GM23338 (cell line): Measurements from ENCODE around the gene NEO1. TPM values are rescaled to one million over a fixed set of nuclear protein-coding genes. Genes with fewer than 3 reads are reported as not detected.

Source experiments
- ATAC-seq: fragments of 200-7000 bp; cut with Tn5 transposase; 3 replicates; pipeline ENCODE4 v1.9.1; 2020
- DNase-seq: peaks from one replicate; pipeline ENCODE4 v3.0.0-alpha.2; 2015; ENCODE audit warnings: low spot score
- H2AFZ ChIP-seq: fragments of 200-600 bp; sonication (generic); 2 replicates; pipeline ENCODE4 v1.8.0; 2016; ENCODE audit warnings: antibody characterized with exemption, mild to moderate bottlenecking, moderate library complexity
- H3F3A ChIP-seq: fragments of 200-600 bp; sonication (generic); replicated peaks from 2 replicates; pipeline ENCODE4 v1.8.0; 2017; ENCODE audit warnings: antibody characterized with exemption, mixed run types, low read depth
- H3K27ac ChIP-seq: fragments of 200-600 bp; sonication (generic); 2 replicates; pipeline ENCODE4 v1.6.1; 2016; ENCODE audit warnings: low read depth
- H3K27me3 ChIP-seq: fragments of 200-600 bp; sonication (generic); 2 replicates; pipeline ENCODE4 v1.8.0; 2016; ENCODE audit warnings: mild to moderate bottlenecking, mixed run types, moderate library complexity; ENCODE audit not compliant: insufficient read depth
- H3K36me3 ChIP-seq: fragments of 200-600 bp; sonication (generic); 2 replicates; pipeline ENCODE4 v1.8.0; 2016; ENCODE audit warnings: mild to moderate bottlenecking; ENCODE audit not compliant: insufficient read depth
- H3K4me1 ChIP-seq: fragments of 200-600 bp; sonication (generic); 2 replicates; pipeline ENCODE4 v1.8.0; 2016; ENCODE audit warnings: mild to moderate bottlenecking, moderate library complexity; ENCODE audit not compliant: insufficient read depth
- H3K4me2 ChIP-seq: fragments of 200-600 bp; sonication (generic); 2 replicates; pipeline ENCODE4 v1.7.1; 2017; ENCODE audit warnings: mixed run types
- H3K4me3 ChIP-seq: fragments of 200-600 bp; sonication (generic); 2 replicates; pipeline ENCODE4 v1.6.1; 2016; ENCODE audit warnings: mixed run types
- H3K79me2 ChIP-seq: fragments of 200-600 bp; sonication (generic); replicated peaks from 2 replicates; pipeline ENCODE4 v1.8.0; 2017; ENCODE audit warnings: mild to moderate bottlenecking; ENCODE audit not compliant: insufficient read depth
- H3K9me2 ChIP-seq: fragments of 200-600 bp; sonication (generic); 2 replicates; pipeline ENCODE4 v1.8.0; 2017; ENCODE audit not compliant: insufficient read depth
- H4K20me1 ChIP-seq: fragments of 200-600 bp; sonication (generic); replicated peaks from 2 replicates; pipeline ENCODE4 v1.8.0; 2017; ENCODE audit warnings: mild to moderate bottlenecking; ENCODE audit not compliant: insufficient read depth
- H3K27ac Mint-ChIP-seq: 2 replicates; pipeline ENCODE4 v1.8.0; 2020; ENCODE audit warnings: inconsistent platforms, mild to moderate bottlenecking, moderate library complexity, mixed read lengths
- H3K27me3 Mint-ChIP-seq: 3 replicates; pipeline ENCODE4 v1.8.0; 2022; ENCODE audit warnings: low read depth, mild to moderate bottlenecking, moderate library complexity, mixed read lengths, inconsistent platforms; ENCODE audit not compliant: insufficient read depth, poor library complexity
- H3K36me3 Mint-ChIP-seq: 3 replicates; pipeline ENCODE4 v1.8.0; 2021; ENCODE audit warnings: low read depth, mild to moderate bottlenecking, inconsistent platforms, moderate library complexity, mixed read lengths
- H3K4me1 Mint-ChIP-seq: 3 replicates; pipeline ENCODE4 v1.8.0; 2020; ENCODE audit warnings: mild to moderate bottlenecking, inconsistent platforms, mixed read lengths
- H3K4me3 Mint-ChIP-seq: 3 replicates; pipeline ENCODE4 v1.8.0; 2021; ENCODE audit warnings: moderate library complexity, mild to moderate bottlenecking, inconsistent platforms, mixed read lengths
- H3K9me3 Mint-ChIP-seq: 3 replicates; pipeline ENCODE4 v1.8.0; 2020; ENCODE audit warnings: moderate library complexity, mild to moderate bottlenecking, inconsistent platforms, mixed read lengths
- CREB1 ChIP-seq: fragments of 250-450 bp; sonication (Bioruptor Pico); IDR thresholded peaks from 2 replicates; pipeline ENCODE4 v1.5.0; 2020; ENCODE audit warnings: low read depth, mild to moderate bottlenecking, moderate library complexity
- CTCF ChIP-seq, 2 experiments: fragments of 200-600 bp in 1 of 2; sonication (generic) in 1 of 2; conservative IDR thresholded peaks; 2 replicates each; pipeline versions ENCODE4 v1.5.1 to v1.6.1; 2016 to 2017; ENCODE audit warnings: antibody characterized with exemption in 2 of 2, low read depth in 2 of 2, mild to moderate bottlenecking in 2 of 2, moderate library complexity in 1 of 2
- ETS1 ChIP-seq: IDR thresholded peaks from 2 replicates; pipeline ENCODE4 v1.6.1; 2016; ENCODE audit warnings: antibody characterized with exemption
- EZH2 ChIP-seq: fragments of 200-600 bp; sonication (generic); IDR thresholded peaks from one replicate; pipeline ENCODE4 v1.8.0; 2017; ENCODE audit warnings: antibody characterized with exemption, mild to moderate bottlenecking, low read depth; ENCODE audit not compliant: unreplicated experiment
- EZH2phosphoT487 ChIP-seq: fragments of 200-600 bp; sonication (generic); IDR thresholded peaks from one replicate; pipeline ENCODE4 v1.8.1; 2018; ENCODE audit warnings: antibody characterized with exemption; ENCODE audit not compliant: unreplicated experiment
- JUNB ChIP-seq: IDR thresholded peaks from one replicate; pipeline ENCODE4 v1.6.1; 2016; ENCODE audit warnings: antibody characterized with exemption; ENCODE audit not compliant: unreplicated experiment
- NANOG ChIP-seq: IDR thresholded peaks from 2 replicates; pipeline ENCODE4 v1.6.1; 2016; ENCODE audit warnings: antibody characterized with exemption, borderline replicate concordance
- POLR2AphosphoS5 ChIP-seq: IDR thresholded peaks from 2 replicates; pipeline ENCODE4 v1.6.1; 2016; ENCODE audit warnings: antibody characterized with exemption, low read depth
- REST ChIP-seq: IDR thresholded peaks from one replicate; pipeline ENCODE4 v1.6.1; 2018; ENCODE audit warnings: antibody characterized with exemption; ENCODE audit not compliant: unreplicated experiment
- STAT1 ChIP-seq: IDR thresholded peaks from one replicate; pipeline ENCODE4 v1.6.1; 2016; ENCODE audit warnings: antibody characterized with exemption; ENCODE audit not compliant: unreplicated experiment
- ZNF114 ChIP-seq: fragments of 250-450 bp; sonication (Bioruptor Pico); IDR thresholded peaks from 2 replicates; pipeline ENCODE4 v1.5.0; 2020; ENCODE audit warnings: mild to moderate bottlenecking, moderate library complexity
- ZNF331 ChIP-seq: fragments of 250-450 bp; sonication (Bioruptor Pico); IDR thresholded peaks from 2 replicates; pipeline ENCODE4 v1.5.0; 2020; ENCODE audit warnings: low read depth, mild to moderate bottlenecking, moderate library complexity
- ZNF462 ChIP-seq: fragments of 250-450 bp; sonication (Bioruptor Pico); IDR thresholded peaks from 2 replicates; pipeline ENCODE4 v1.5.0; 2020; ENCODE audit warnings: mild to moderate bottlenecking, moderate library complexity
- polyA plus RNA-seq: library from polyadenylated mRNA; unstranded; fragments of >200 nt; fragmentation: Nextera tagmentation; extraction: Ambion mirVana; gene quantifications from 2 replicates; pipeline ENCODE4 v1.2.1, GENCODE V29; 2016
- total RNA-seq: library from RNA; depleted of rRNA; stranded (reverse); fragments of >200 nt; shearing (Covaris generic); gene quantifications from 2 replicates; pipeline ENCODE4 v1.2.3, GENCODE V29; 2014

NEO1 gene
- total and polyA plus RNA-seq, 2 experiments from 2014 or later: 8.4 to 45.8 TPM

- H3K9me2 ChIP-seq: no peaks in the 10 kb centered on the region
- Mint-ChIP-seq H3K27ac (no peak overlapping the region), H3K4me3 (no peak overlapping the region; the same call in 2 of the 3 replicates), H3K36me3 (peaks cover 2% of the 10 kb centered on the region; the same call in 1 of the 3 replicates), H3K4me1 (peaks cover 4% of the 10 kb centered on the region; the same call in 2 of the 3 replicates), H3K9me3 (no peaks in the 10 kb centered on the region; the same call in 2 of the 3 replicates), H3K27me3 (peaks cover 4% of the 10 kb centered on the region)
- H2AFZ ChIP-seq: no peak overlapping the region
- H4K20me1 ChIP-seq: peaks cover 5% of the 10 kb centered on the region; the same call in 1 of the 2 replicates
- no peak for TF ChIP-seq EZH2
- TF ChIP-seq POLR2AphosphoS5: no peak
- no peak for TF ChIP-seq JUNB
- TF ChIP-seq CREB1 (CRISPR knock-in tag): no peak
- no peak for TF ChIP-seq ZNF331 (CRISPR knock-in tag)
- no peak for TF ChIP-seq ZNF114 (CRISPR knock-in tag)
- no peak for TF ChIP-seq NANOG
- TF ChIP-seq CTCF (conservative IDR thresholded peaks at IDR 0.05; ENCODE audit: low read depth in 2 of 2): no peak
- TF ChIP-seq REST: no peak
- TF ChIP-seq STAT1: no peak
- TF ChIP-seq ZNF462 (CRISPR knock-in tag): no peak
- no peak for TF ChIP-seq ETS1
- no peak for TF ChIP-seq EZH2phosphoT487
- H3K4me2 ChIP-seq: no peak overlapping the region
- H3K27me3 ChIP-seq: no peaks in the 10 kb centered on the region
- H3K36me3 ChIP-seq: peaks cover 4% of the 10 kb centered on the region; the same call in 1 of the 2 replicates
- no peaks in the 10 kb centered on the region for H3K4me1 ChIP-seq
- DNase-seq (no peak), ATAC-seq (no peak)
- no peak overlapping the region for H3K4me3 ChIP-seq
- no peaks in the 10 kb centered on the region for H3K79me2 ChIP-seq
- no peaks in the 10 kb centered on the region for H3F3A ChIP-seq
- H3K27ac ChIP-seq: no peak overlapping the region
Measured at GRCh38 chr15:73308305-73308704, 256.0 kb downstream of the NEO1 start.
